ENCODE data around the gene HEPN1. TPM values are rescaled to one million over a fixed set of nuclear protein-coding genes. Genes with fewer than 3 reads are reported as not detected.

Gene HEPN1
- total RNA-seq, 1 experiment from 2014 or later: not detected

GRCh38 chr11:124928942-124929665, 10.1 kb downstream of the HEPN1 start:
- Mint-ChIP-seq H3K4me3 (ENCODE audit: low read depth, unreplicated experiment) (no peak overlapping the region), H3K27ac (ENCODE audit: unreplicated experiment) (no peak overlapping the region), H3K9me3 (ENCODE audit: low read depth, unreplicated experiment) (no peaks in the 10 kb centered on the region), H3K36me3 (ENCODE audit: insufficient read depth, unreplicated experiment) (no peaks in the 10 kb centered on the region), H3K27me3 (ENCODE audit: unreplicated experiment) (peaks cover 48% of the 10 kb centered on the region), H3K4me1 (ENCODE audit: low read depth, unreplicated experiment) (no peaks in the 10 kb centered on the region)
- TF ChIP-seq CTCF (IDR thresholded peaks at IDR 0.05; ENCODE audit: unreplicated experiment): no peak
- intact Hi-C loops (cut with micrococcal nuclease; ENCODE audit: unreplicated experiment): no loop called here
- no peak for DNase-seq
- CTCF ChIA-PET: no interaction called here
- BruUV-seq (replicated peaks): no TSS peak

GRCh38 chr11:124930799-124931198, 11.7 kb downstream of the HEPN1 start:
- BruUV-seq (replicated peaks): no TSS peak

GRCh38 chr11:124934862-124935547, 16.0 kb downstream of the HEPN1 start:
- no peaks in the 10 kb centered on the region for H3K4me1 Mint-ChIP-seq (ENCODE audit: low read depth, unreplicated experiment)
- no peak for TF ChIP-seq CTCF (IDR thresholded peaks at IDR 0.05; ENCODE audit: unreplicated experiment)
- intact Hi-C loops (cut with micrococcal nuclease; ENCODE audit: unreplicated experiment): no loop called here
- no peaks in the 10 kb centered on the region for H3K9me3 Mint-ChIP-seq (ENCODE audit: low read depth, unreplicated experiment)
- H3K36me3 Mint-ChIP-seq (ENCODE audit: insufficient read depth, unreplicated experiment): no peaks in the 10 kb centered on the region
- H3K4me3 Mint-ChIP-seq (ENCODE audit: low read depth, unreplicated experiment): no peak overlapping the region
- BruUV-seq (replicated peaks): no TSS peak
- no peak overlapping the region for H3K27ac Mint-ChIP-seq (ENCODE audit: unreplicated experiment)
- CTCF ChIA-PET: interaction anchor here (0.7 kb wide), 1 partner anchor 19 kb away, joined by 3 read pairs; no protein-coding TSS in a partner anchor
- DNase-seq: no peak
- peaks cover 14% of the 10 kb centered on the region for H3K27me3 Mint-ChIP-seq (ENCODE audit: unreplicated experiment)

More at GRCh38 chr11:124930799-124931198, 11.7 kb downstream of the HEPN1 start:
- intact Hi-C loops (cut with micrococcal nuclease; ENCODE audit: unreplicated experiment): no loop called here
- Mint-ChIP-seq H3K27me3 (ENCODE audit: unreplicated experiment) (peaks cover 31% of the 10 kb centered on the region), H3K4me3 (ENCODE audit: low read depth, unreplicated experiment) (no peak overlapping the region), H3K27ac (ENCODE audit: unreplicated experiment) (no peak overlapping the region), H3K9me3 (ENCODE audit: low read depth, unreplicated experiment) (no peaks in the 10 kb centered on the region), H3K36me3 (ENCODE audit: insufficient read depth, unreplicated experiment) (no peaks in the 10 kb centered on the region), H3K4me1 (ENCODE audit: low read depth, unreplicated experiment) (no peaks in the 10 kb centered on the region)
- CTCF ChIA-PET: no interaction called here
- TF ChIP-seq CTCF (IDR thresholded peaks at IDR 0.05; ENCODE audit: unreplicated experiment): no peak
- DNase-seq: no peak

GRCh38 chr11:124935548-124936514, 16.8 kb downstream of the HEPN1 start, which contains the start of gene HEPACAM:
Gene HEPACAM, minus strand, starts transcription at chr11:124936047. Its CDS starts 41 bp downstream, at chr11:124936006.
- H3K4me1 Mint-ChIP-seq (ENCODE audit: low read depth, unreplicated experiment): no peaks in the 10 kb centered on the region
- peaks cover 14% of the 10 kb centered on the region for H3K27me3 Mint-ChIP-seq (ENCODE audit: unreplicated experiment)
- H3K4me3 Mint-ChIP-seq (ENCODE audit: low read depth, unreplicated experiment): no peak within 1 kb of the TSS
- H3K27ac Mint-ChIP-seq (ENCODE audit: unreplicated experiment): no peak within 1 kb of the TSS
- DNase-seq: no peak
- no TSS peak for BruUV-seq (replicated peaks)
- H3K36me3 Mint-ChIP-seq (ENCODE audit: insufficient read depth, unreplicated experiment): no peaks in the 10 kb centered on the region
- TF ChIP-seq CTCF (IDR thresholded peaks at IDR 0.05; ENCODE audit: unreplicated experiment): no peak
- intact Hi-C loops (cut with micrococcal nuclease; ENCODE audit: unreplicated experiment): no loop called here
- H3K9me3 Mint-ChIP-seq (ENCODE audit: low read depth, unreplicated experiment): no peaks in the 10 kb centered on the region
- CTCF ChIA-PET: interaction anchor here (0.7 kb wide), 1 partner anchor 18 kb away, joined by 3 read pairs; no protein-coding TSS in a partner anchor
